ENCODE results near the gene MED12.
A peak's percentile ranks its signal among the peaks of the same experiment; 100 is the strongest.

MED12 gene

DNA sequence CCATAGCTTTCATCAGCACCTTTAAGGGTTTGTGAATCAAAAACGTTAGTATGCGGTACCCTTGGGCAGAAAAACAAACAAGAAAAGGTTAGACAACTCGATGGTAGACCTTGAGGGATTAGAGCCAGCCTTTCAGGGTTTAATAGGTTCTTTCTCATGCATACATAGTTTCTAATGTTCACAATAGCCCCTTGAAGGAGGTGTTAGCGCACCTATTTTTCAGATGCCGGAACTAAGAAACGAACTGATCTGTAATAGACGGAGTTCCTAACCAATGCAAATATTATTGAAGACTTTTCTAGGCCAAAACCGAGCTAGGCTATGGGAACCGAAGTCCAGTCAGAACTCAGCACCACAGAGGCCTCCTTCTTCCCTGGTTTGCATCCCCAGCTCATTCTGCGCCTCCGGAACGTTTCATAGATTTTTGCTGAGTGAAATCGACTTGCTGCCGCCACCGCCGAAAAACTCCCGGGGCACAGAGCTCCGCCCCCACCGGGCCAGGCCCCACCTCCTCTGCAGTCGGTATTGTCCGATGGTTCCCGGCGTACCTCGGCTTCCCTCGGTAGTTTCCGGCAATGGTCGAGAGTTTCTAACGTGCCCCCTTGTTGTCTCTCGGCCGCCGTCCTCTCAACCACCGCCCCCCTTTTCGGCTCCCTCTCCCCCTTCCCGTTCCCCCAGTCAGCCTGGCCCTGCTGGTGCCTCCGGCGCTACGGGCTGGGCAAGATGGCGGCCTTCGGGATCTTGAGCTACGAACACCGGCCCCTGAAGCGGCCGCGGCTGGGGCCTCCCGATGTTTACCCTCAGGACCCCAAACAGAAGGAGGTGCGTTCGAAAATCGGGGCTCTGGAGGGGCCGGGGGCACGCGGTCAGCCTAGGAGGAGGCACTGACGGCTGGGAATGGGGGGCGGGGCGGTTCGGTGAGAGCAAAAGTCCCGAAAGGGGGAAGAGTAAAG is at the start of gene MED12:
MED12 (plus strand) TSS at position 565 of the 953 bp plus-strand sequence; CDS start at position 724, 159 bp downstream.
- TF ChIP-seq, protein P1, sequence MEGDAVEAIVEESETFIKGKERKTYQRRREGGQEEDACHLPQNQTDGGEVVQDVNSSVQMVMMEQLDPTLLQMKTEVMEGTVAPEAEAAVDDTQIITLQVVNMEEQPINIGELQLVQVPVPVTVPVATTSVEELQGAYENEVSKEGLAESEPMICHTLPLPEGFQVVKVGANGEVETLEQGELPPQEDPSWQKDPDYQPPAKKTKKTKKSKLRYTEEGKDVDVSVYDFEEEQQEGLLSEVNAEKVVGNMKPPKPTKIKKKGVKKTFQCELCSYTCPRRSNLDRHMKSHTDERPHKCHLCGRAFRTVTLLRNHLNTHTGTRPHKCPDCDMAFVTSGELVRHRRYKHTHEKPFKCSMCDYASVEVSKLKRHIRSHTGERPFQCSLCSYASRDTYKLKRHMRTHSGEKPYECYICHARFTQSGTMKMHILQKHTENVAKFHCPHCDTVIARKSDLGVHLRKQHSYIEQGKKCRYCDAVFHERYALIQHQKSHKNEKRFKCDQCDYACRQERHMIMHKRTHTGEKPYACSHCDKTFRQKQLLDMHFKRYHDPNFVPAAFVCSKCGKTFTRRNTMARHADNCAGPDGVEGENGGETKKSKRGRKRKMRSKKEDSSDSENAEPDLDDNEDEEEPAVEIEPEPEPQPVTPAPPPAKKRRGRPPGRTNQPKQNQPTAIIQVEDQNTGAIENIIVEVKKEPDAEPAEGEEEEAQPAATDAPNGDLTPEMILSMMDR (IDR thresholded peaks at IDR 0.05; ENCODE audit: low read depth, low read length) = no peak
- DNase-seq (ENCODE audit: low read depth, low spot score) = peak; percentile 78
- peak within 1 kb of the TSS; percentile 68 for H3K4me3 ChIP-seq (ENCODE audit: low read depth, low read length)
- in situ Hi-C loops (cut with HindIII; ENCODE audit: low sequenced_read_pairs) = no loop called here

DNA sequence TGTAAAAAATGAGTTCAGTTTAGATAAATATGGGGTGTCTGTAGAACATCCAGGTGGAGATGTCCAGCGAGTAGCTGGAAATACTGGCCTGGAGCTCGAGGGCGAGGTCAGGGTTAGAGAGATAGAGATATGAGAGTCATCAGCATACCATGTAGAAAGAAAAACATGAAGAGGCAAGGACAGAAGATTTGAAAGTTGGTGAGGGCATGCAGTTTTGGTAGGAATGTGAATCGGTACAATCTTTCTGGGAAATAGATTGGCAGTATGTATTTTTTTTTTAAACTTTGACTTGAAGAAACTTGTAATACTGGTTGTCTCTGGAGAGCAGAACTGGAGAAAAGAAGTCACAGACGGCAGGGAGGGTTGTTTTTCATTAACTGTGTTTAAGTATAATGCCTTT is 47.9 kb upstream of the MED12 start:
- no peak overlapping the region for H3K4me3 ChIP-seq (ENCODE audit: low read depth, low read length)
- no peak for DNase-seq (ENCODE audit: low read depth, low spot score)
- TF ChIP-seq, protein P1 (IDR thresholded peaks at IDR 0.05; ENCODE audit: low read depth, low read length) = no peak
- in situ Hi-C loops (cut with HindIII; ENCODE audit: low sequenced_read_pairs) = no loop called here

DNA sequence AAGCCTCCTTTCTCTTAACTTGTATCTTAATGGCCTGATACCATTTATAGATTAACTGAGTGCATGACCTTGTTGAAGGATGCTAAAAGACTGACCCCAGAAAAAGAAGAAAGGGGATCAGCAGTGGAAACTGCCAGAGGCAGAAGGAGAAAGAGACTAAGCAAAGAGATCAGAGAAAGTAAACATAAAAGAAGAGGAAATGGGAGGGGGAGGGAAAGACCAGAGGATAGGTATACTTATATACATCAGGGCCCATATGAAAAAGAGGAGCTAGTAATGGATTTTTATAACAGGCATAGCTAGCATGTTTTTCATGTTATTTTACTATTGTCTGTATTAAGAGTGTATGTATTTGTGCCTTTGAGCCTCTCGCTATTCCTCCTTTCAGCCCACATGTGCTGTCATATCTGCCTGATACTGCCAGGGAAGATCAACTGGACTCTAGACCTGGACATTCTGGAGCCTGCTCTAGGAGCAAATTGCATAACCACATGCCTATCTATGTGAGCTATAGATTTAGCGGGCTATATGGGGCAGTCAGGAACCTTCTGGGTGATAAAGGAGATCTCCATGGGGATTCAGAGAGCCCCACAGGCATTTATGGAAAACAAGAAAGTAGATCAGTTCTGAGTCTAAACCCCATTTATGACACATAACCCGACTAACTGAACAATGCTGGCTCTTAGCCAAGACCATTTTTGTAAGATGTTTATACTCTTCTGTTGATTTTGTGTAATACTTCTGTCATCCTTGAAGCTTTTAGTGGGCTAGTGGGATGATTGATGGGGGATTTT is 36.9 kb upstream of the MED12 start:
- in situ Hi-C loops (cut with HindIII; ENCODE audit: low sequenced_read_pairs) = no loop called here
- TF ChIP-seq, protein P1 (IDR thresholded peaks at IDR 0.05; ENCODE audit: low read depth, low read length) = no peak
- no peak for DNase-seq (ENCODE audit: low read depth, low spot score)
- H3K4me3 ChIP-seq (ENCODE audit: low read depth, low read length) = no peak overlapping the region

DNA sequence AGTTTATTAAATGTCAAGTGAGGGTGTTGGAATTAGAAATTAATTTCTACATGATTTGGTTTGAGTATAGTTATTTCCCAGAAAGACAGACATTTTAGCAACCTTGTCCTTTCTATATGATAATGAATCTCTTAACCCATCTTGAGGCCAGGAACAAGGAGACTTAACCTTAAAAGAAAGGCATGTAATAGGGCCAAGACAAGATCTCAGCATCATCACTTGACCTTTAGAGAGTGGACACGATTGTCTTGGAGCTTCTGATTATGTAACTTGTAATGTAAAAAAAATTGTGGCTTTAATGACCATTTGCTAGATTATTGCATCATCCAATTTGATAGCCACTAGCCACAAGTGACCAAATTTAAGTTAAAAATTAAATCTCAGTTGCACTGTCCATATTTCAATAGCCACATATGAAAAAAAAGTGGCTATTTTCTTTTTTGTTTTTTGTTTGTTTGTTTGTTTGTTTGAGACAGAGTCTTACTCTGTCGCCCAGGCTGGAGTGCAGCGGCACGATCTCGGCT is 36.2 kb upstream of the MED12 start:
- TF ChIP-seq, protein P1 (IDR thresholded peaks at IDR 0.05; ENCODE audit: low read depth, low read length) = no peak
- in situ Hi-C loops (cut with HindIII; ENCODE audit: low sequenced_read_pairs) = no loop called here
- DNase-seq (ENCODE audit: low read depth, low spot score) = no peak
- no peak overlapping the region for H3K4me3 ChIP-seq (ENCODE audit: low read depth, low read length)

DNA sequence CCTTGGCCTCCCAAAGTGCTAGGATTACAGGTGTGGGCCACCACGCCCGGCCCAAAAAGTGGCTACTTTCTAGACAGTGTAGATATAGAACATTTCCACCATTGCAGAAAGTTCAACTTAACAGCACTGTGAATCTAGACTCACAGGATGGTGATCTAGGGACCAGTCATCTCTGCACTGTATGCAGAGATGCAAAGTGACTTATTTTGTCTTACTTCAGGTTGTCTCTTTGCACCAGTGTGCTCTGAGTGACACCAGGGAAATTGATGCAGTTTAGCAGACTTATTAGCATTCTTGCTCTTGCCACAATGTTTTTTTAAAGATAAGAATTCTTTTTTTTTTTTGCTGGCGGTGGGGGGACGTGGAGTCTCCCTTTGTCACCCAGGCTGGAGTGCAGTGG is 35.6 kb upstream of the MED12 start:
- no peak for DNase-seq (ENCODE audit: low read depth, low spot score)
- no peak overlapping the region for H3K4me3 ChIP-seq (ENCODE audit: low read depth, low read length)
- in situ Hi-C loops (cut with HindIII; ENCODE audit: low sequenced_read_pairs) = no loop called here
- TF ChIP-seq, protein P1 (IDR thresholded peaks at IDR 0.05; ENCODE audit: low read depth, low read length) = no peak

DNA sequence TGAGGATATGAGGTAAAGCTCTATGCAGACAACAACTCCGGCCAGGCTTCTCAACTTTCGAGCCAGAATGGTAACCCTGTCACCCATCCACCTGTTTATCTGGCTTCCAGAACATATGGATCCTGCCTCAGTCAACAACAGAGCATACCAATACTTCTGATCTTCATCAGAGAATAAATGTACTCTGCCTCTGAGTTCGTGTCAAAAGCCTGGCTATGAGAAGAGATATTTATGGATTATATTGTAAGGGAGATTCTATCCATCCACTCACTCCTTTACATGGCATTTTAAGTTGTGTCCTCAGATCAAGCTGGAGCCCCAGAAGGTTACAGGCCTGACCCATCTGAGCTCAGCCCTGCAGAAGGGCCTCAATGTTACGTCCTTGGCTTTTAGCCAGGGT is 32.5 kb upstream of the MED12 start:
- H3K4me3 ChIP-seq (ENCODE audit: low read depth, low read length) = no peak overlapping the region
- TF ChIP-seq, protein P1 (IDR thresholded peaks at IDR 0.05; ENCODE audit: low read depth, low read length) = no peak
- DNase-seq (ENCODE audit: low read depth, low spot score) = no peak
- in situ Hi-C loops (cut with HindIII; ENCODE audit: low sequenced_read_pairs) = no loop called here

All from astrocyte of the spinal cord (primary cell).